K562 (cell line): ENCODE measurements around the gene RASGRP1. TPM values are rescaled to one million over a fixed set of nuclear protein-coding genes. Genes with fewer than 3 reads are reported as not detected.

Experiments used
- ARHGAP35 ChIP-seq: fragments of 450-650 bp; IDR thresholded peaks from 2 replicates; pipeline ENCODE4 v1.6.1; 2018; ENCODE audit not compliant: partially characterized antibody
- ARID2 ChIP-seq: fragments of 450-650 bp; IDR thresholded peaks from 2 replicates; pipeline ENCODE4 v1.6.1; 2017; ENCODE audit warnings: antibody characterized with exemption, mild to moderate bottlenecking
- TCF7L2 ChIP-seq: fragments of 150-350 bp; IDR thresholded peaks from 2 replicates; pipeline ENCODE4 v1.6.1; 2016; ENCODE audit warnings: low read depth, mild to moderate bottlenecking, low read length, moderate library complexity
- ZNF316 ChIP-seq: fragments of 450-650 bp; IDR thresholded peaks from 2 replicates; pipeline ENCODE4 v1.6.1; 2016
- ZNF384 ChIP-seq: IDR thresholded peaks from 2 replicates; pipeline ENCODE4 v1.6.1; 2012; ENCODE audit warnings: low read depth, low read length, improper control_type of control experiment
- polyA plus RNA-seq, 8 experiments: library from polyadenylated mRNA; depleted of rRNA in 4 of 8; stranded (reverse) in 5 of 8; unstranded in 3 of 8; fragments of >200 nt; fragmentation: Nextera tagmentation in 2 of 8; fragmentation: Illumina TruSeq in 1 of 8; extraction: Ambion mirVana in 2 of 8; extraction: Trizol in 1 of 8; gene quantifications; 2 replicates each; pipeline versions ENCODE4 v1.2.1 to v1.2.3, GENCODE V29; 2011 to 2014; ENCODE audit warnings: inconsistent platforms in 1 of 8, missing spikeins in 1 of 8
- total RNA-seq, 7 experiments: library from RNA; depleted of rRNA in 6 of 7; stranded (reverse); fragments of >200 nt in 6 of 7; fragmentation: Illumina TruSeq in 2 of 7; extraction: Trizol in 2 of 7; gene quantifications; 2 replicates each; pipeline versions ENCODE4 v1.2.1 to v1.2.3, GENCODE V29; 2011 to 2021; ENCODE audit warnings: low replicate concordance in 1 of 7
- TF ChIP-seq, protein P1 (sequence below), 2 experiments: fragments of 450-650 bp in 1 of 2; sonication (generic) in 1 of 2; formaldehyde crosslinking in 1 of 2; IDR thresholded peaks; 2 replicates each; pipeline versions ENCODE4 v1.7.1 to v1.9.0; 2016 to 2022; ENCODE audit warnings: inconsistent platforms in 1 of 2, mild to moderate bottlenecking in 1 of 2, missing genetic modification reagents in 1 of 2
- TF ChIP-seq, protein P2 (sequence below): fragments of 450-650 bp; IDR thresholded peaks from 2 replicates; pipeline ENCODE4 v1.6.1; 2016; ENCODE audit warnings: mild to moderate bottlenecking, moderate library complexity

The RASGRP1 gene
- total and polyA plus RNA-seq, 9 of the 15 experiments (the other 6 are each of a cell fraction or from before 2014, with no cell fraction given) = 0.14 to 0.72 (median 0.31) TPM

DNA sequence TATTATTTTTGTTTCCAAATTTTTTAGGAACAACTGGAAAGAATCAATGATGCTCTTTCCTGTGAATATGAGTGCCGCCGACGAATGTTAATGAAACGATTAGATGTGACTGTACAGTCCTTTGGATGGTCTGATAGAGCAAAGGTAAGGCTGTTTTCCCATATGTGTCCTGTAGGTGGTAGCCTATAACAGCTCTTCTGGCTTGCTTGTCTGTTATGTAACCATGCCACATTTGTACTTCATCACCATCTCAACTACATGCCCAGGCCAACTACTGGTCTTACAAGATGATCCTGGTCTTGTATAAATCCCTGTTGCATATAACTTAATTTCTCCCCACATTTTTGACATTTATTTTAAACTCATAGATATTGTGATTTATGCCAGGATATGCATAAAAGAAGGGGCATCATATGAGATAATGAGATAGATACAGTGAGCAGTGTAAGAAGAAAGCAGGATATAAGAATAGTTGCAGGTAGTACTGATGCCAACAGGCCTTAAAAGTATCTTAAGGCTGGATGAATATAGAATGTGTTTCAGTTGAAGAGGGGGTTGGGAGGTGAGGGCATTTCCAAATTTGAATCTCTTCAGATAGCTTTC, 90.4 kb downstream of the RASGRP1 start (continued):
- TF ChIP-seq, protein P1, sequence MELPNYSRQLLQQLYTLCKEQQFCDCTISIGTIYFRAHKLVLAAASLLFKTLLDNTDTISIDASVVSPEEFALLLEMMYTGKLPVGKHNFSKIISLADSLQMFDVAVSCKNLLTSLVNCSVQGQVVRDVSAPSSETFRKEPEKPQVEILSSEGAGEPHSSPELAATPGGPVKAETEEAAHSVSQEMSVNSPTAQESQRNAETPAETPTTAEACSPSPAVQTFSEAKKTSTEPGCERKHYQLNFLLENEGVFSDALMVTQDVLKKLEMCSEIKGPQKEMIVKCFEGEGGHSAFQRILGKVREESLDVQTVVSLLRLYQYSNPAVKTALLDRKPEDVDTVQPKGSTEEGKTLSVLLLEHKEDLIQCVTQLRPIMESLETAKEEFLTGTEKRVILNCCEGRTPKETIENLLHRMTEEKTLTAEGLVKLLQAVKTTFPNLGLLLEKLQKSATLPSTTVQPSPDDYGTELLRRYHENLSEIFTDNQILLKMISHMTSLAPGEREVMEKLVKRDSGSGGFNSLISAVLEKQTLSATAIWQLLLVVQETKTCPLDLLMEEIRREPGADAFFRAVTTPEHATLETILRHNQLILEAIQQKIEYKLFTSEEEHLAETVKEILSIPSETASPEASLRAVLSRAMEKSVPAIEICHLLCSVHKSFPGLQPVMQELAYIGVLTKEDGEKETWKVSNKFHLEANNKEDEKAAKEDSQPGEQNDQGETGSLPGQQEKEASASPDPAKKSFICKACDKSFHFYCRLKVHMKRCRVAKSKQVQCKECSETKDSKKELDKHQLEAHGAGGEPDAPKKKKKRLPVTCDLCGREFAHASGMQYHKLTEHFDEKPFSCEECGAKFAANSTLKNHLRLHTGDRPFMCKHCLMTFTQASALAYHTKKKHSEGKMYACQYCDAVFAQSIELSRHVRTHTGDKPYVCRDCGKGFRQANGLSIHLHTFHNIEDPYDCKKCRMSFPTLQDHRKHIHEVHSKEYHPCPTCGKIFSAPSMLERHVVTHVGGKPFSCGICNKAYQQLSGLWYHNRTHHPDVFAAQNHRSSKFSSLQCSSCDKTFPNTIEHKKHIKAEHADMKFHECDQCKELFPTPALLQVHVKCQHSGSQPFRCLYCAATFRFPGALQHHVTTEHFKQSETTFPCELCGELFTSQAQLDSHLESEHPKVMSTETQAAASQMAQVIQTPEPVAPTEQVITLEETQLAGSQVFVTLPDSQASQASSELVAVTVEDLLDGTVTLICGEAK (IDR thresholded peaks at IDR 0.05) = no peak
- TF ChIP-seq, protein P1 (CRISPR knock-in tag; IDR thresholded peaks at IDR 0.05) = no peak
- TF ChIP-seq ZNF316 (no peak), ARHGAP35 (no peak), TCF7L2 (no peak), ARID2 (peak; percentile 49; the same call in 1 of the 2 replicates), ZNF384 (no peak)
- TF ChIP-seq, protein P2, sequence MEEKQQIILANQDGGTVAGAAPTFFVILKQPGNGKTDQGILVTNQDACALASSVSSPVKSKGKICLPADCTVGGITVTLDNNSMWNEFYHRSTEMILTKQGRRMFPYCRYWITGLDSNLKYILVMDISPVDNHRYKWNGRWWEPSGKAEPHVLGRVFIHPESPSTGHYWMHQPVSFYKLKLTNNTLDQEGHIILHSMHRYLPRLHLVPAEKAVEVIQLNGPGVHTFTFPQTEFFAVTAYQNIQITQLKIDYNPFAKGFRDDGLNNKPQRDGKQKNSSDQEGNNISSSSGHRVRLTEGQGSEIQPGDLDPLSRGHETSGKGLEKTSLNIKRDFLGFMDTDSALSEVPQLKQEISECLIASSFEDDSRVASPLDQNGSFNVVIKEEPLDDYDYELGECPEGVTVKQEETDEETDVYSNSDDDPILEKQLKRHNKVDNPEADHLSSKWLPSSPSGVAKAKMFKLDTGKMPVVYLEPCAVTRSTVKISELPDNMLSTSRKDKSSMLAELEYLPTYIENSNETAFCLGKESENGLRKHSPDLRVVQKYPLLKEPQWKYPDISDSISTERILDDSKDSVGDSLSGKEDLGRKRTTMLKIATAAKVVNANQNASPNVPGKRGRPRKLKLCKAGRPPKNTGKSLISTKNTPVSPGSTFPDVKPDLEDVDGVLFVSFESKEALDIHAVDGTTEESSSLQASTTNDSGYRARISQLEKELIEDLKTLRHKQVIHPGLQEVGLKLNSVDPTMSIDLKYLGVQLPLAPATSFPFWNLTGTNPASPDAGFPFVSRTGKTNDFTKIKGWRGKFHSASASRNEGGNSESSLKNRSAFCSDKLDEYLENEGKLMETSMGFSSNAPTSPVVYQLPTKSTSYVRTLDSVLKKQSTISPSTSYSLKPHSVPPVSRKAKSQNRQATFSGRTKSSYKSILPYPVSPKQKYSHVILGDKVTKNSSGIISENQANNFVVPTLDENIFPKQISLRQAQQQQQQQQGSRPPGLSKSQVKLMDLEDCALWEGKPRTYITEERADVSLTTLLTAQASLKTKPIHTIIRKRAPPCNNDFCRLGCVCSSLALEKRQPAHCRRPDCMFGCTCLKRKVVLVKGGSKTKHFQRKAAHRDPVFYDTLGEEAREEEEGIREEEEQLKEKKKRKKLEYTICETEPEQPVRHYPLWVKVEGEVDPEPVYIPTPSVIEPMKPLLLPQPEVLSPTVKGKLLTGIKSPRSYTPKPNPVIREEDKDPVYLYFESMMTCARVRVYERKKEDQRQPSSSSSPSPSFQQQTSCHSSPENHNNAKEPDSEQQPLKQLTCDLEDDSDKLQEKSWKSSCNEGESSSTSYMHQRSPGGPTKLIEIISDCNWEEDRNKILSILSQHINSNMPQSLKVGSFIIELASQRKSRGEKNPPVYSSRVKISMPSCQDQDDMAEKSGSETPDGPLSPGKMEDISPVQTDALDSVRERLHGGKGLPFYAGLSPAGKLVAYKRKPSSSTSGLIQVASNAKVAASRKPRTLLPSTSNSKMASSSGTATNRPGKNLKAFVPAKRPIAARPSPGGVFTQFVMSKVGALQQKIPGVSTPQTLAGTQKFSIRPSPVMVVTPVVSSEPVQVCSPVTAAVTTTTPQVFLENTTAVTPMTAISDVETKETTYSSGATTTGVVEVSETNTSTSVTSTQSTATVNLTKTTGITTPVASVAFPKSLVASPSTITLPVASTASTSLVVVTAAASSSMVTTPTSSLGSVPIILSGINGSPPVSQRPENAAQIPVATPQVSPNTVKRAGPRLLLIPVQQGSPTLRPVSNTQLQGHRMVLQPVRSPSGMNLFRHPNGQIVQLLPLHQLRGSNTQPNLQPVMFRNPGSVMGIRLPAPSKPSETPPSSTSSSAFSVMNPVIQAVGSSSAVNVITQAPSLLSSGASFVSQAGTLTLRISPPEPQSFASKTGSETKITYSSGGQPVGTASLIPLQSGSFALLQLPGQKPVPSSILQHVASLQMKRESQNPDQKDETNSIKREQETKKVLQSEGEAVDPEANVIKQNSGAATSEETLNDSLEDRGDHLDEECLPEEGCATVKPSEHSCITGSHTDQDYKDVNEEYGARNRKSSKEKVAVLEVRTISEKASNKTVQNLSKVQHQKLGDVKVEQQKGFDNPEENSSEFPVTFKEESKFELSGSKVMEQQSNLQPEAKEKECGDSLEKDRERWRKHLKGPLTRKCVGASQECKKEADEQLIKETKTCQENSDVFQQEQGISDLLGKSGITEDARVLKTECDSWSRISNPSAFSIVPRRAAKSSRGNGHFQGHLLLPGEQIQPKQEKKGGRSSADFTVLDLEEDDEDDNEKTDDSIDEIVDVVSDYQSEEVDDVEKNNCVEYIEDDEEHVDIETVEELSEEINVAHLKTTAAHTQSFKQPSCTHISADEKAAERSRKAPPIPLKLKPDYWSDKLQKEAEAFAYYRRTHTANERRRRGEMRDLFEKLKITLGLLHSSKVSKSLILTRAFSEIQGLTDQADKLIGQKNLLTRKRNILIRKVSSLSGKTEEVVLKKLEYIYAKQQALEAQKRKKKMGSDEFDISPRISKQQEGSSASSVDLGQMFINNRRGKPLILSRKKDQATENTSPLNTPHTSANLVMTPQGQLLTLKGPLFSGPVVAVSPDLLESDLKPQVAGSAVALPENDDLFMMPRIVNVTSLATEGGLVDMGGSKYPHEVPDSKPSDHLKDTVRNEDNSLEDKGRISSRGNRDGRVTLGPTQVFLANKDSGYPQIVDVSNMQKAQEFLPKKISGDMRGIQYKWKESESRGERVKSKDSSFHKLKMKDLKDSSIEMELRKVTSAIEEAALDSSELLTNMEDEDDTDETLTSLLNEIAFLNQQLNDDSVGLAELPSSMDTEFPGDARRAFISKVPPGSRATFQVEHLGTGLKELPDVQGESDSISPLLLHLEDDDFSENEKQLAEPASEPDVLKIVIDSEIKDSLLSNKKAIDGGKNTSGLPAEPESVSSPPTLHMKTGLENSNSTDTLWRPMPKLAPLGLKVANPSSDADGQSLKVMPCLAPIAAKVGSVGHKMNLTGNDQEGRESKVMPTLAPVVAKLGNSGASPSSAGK = no peak
